GM12878 (cell line): ENCODE results near the gene CCDC51. TPM values are rescaled to one million over a fixed set of nuclear protein-coding genes. Genes with fewer than 3 reads are reported as not detected.

Experiments used
- ATAC-seq: fragments of 200-7000 bp; cut with Tn5 transposase; 3 replicates; pipeline ENCODE4 v1.9.1; 2020; ENCODE audit warnings: mild to moderate bottlenecking, moderate library complexity
- BruUV-seq: library from RNA; stranded (reverse); fragments of 400-500 nt; replicated peaks from 2 replicates; lab custom pipeline; 2021; lab: Mats Ljungman, UMichigan
- CTCF ChIA-PET: fragments of 300-600 bp; sonication (Branson Sonifier 250); formaldehyde crosslinking; extraction: SDS; loops from one replicate; lab custom pipeline; 2021; ENCODE audit warnings: inconsistent platforms; lab: Yijun Ruan, JAX
- POLR2A ChIA-PET: fragments of 350-600 bp; formaldehyde crosslinking; extraction: SDS; loops from one replicate; lab custom pipeline; 2021; ENCODE audit warnings: inconsistent platforms; lab: Charles Lee
- RAD21 ChIA-PET: fragments of 300-600 bp; sonication (Branson Sonifier 250); formaldehyde crosslinking; loops from one replicate; lab custom pipeline; 2023; ENCODE audit warnings: antibody characterized with exemption; ENCODE audit not compliant: unreplicated experiment; lab: Charles Lee
- SMC1A ChIA-PET: fragments of 300-600 bp; sonication (Branson Sonifier 250); formaldehyde crosslinking; loops from one replicate; lab custom pipeline; 2023; ENCODE audit not compliant: unreplicated experiment, uncharacterized antibody; lab: Charles Lee
- DNase-seq: peaks from one replicate; pipeline ENCODE4 v3.0.0-alpha.2; 2011; ENCODE audit warnings: low read depth, low spot score
- FAIRE-seq: peaks from 3 replicates; lab custom pipeline; 2011; peaks lifted over from hg19 to GRCh38; lab: Jason Lieb, UNC
- H2AFZ ChIP-seq: 2 replicates; pipeline ENCODE4 v1.6.0; 2011; ENCODE audit warnings: low read depth, low read length, control low read depth; ENCODE audit not compliant: control insufficient read depth
- H3K27ac ChIP-seq: 2 replicates; pipeline ENCODE4 v1.5.1; 2011; ENCODE audit warnings: control low read depth; ENCODE audit not compliant: control insufficient read depth, insufficient read depth
- H3K27me3 ChIP-seq, 2 experiments: replicated peaks in 1 of 2; 2 replicates each; pipeline versions ENCODE4 v1.6.0 to v1.6.1; 2011; ENCODE audit warnings: low read length in 1 of 2; ENCODE audit not compliant: control insufficient read depth in 2 of 2, insufficient read depth in 2 of 2
- H3K36me3 ChIP-seq, 2 experiments: 2 replicates each; pipeline ENCODE4 v1.5.1; 2011; ENCODE audit warnings: low read length in 1 of 2; ENCODE audit not compliant: control insufficient read depth in 2 of 2, insufficient read depth in 2 of 2
- H3K4me1 ChIP-seq: 2 replicates; pipeline ENCODE4 v1.6.1; 2011; ENCODE audit warnings: mild to moderate bottlenecking, low read length, moderate library complexity, mixed read lengths; ENCODE audit not compliant: control insufficient read depth, insufficient read depth
- H3K4me2 ChIP-seq: 2 replicates; pipeline ENCODE4 v1.6.0; 2011; ENCODE audit warnings: control low read depth; ENCODE audit not compliant: control insufficient read depth, insufficient read depth
- H3K4me3 ChIP-seq: fragments of 200-600 bp; sonication (generic); 2 replicates; pipeline ENCODE4 v1.5.1; 2016
- H3K79me2 ChIP-seq: 2 replicates; pipeline ENCODE4 v1.6.0; 2011; ENCODE audit warnings: low read length; ENCODE audit not compliant: control insufficient read depth, insufficient read depth
- H3K9ac ChIP-seq: 2 replicates; pipeline ENCODE4 v1.8.0; 2011; ENCODE audit warnings: low read length, control low read depth, mixed read lengths; ENCODE audit not compliant: control insufficient read depth, insufficient read depth
- H3K9me3 ChIP-seq: replicated peaks from 3 replicates; pipeline ENCODE4 v1.5.1; 2011; ENCODE audit warnings: mild to moderate bottlenecking, low read length; ENCODE audit not compliant: control insufficient read depth, insufficient read depth
- H4K20me1 ChIP-seq: 2 replicates; pipeline ENCODE4 v1.6.0; 2011; ENCODE audit not compliant: control insufficient read depth, insufficient read depth
- CBFB ChIP-seq: IDR thresholded peaks from 2 replicates; pipeline ENCODE4 v1.6.1; 2016; ENCODE audit warnings: antibody characterized with exemption, low read depth
- ESRRA ChIP-seq: IDR thresholded peaks from 2 replicates; pipeline ENCODE4 v1.6.1; 2012; ENCODE audit warnings: mild to moderate bottlenecking, low read length, improper control_type of control experiment
- EZH2 ChIP-seq: IDR thresholded peaks from 2 replicates; pipeline ENCODE4 v1.6.1; 2012; ENCODE audit warnings: low read depth, mild to moderate bottlenecking, control low read depth, inconsistent platforms, low read length, borderline replicate concordance; ENCODE audit not compliant: control insufficient read depth
- FOS ChIP-seq: IDR thresholded peaks from 3 replicates; pipeline ENCODE4 v1.6.1; 2011; ENCODE audit warnings: borderline replicate concordance; ENCODE audit not compliant: insufficient read length; ENCODE audit errors: extremely low read depth
- HDAC2 ChIP-seq: fragments of 200-600 bp; sonication (generic); IDR thresholded peaks from 2 replicates; pipeline ENCODE4 v1.6.1; 2017
- HDAC6 ChIP-seq: fragments of 200-600 bp; sonication (generic); IDR thresholded peaks from one replicate; pipeline ENCODE4 v1.8.0; 2017; ENCODE audit warnings: antibody characterized with exemption; ENCODE audit not compliant: unreplicated experiment
- IKZF1 ChIP-seq: fragments of 450-650 bp; conservative IDR thresholded peaks from 2 replicates; pipeline ENCODE4 v1.6.1; 2017; ENCODE audit warnings: antibody characterized with exemption, mild to moderate bottlenecking
- KDM1A ChIP-seq: fragments of 200-600 bp; sonication (generic); IDR thresholded peaks from 2 replicates; pipeline ENCODE4 v1.6.1; 2016; ENCODE audit warnings: borderline replicate concordance
- MEF2A ChIP-seq: IDR thresholded peaks from 2 replicates; pipeline ENCODE4 v1.6.1; 2011; ENCODE audit warnings: low read depth, mild to moderate bottlenecking, low read length, moderate library complexity; ENCODE audit not compliant: insufficient read depth
- PAX5 ChIP-seq: IDR thresholded peaks from 2 replicates; pipeline ENCODE4 v1.6.1; 2011; ENCODE audit warnings: low read depth, low read length, borderline replicate concordance
- POU2F2 ChIP-seq: IDR thresholded peaks from 3 replicates; pipeline ENCODE4 v1.6.1; 2011; ENCODE audit warnings: low read depth, mild to moderate bottlenecking, low read length, borderline replicate concordance
- RAD51 ChIP-seq: fragments of 450-650 bp; IDR thresholded peaks from 2 replicates; pipeline ENCODE4 v1.6.1; 2016; ENCODE audit warnings: moderate library complexity, mild to moderate bottlenecking, inconsistent platforms
- USF2 ChIP-seq: IDR thresholded peaks from 2 replicates; pipeline ENCODE4 v1.6.1; 2011; ENCODE audit warnings: low read depth, low read length, improper control_type of control experiment, borderline replicate concordance
- WRNIP1 ChIP-seq: IDR thresholded peaks from 2 replicates; pipeline ENCODE4 v1.6.1; 2011; ENCODE audit warnings: low read depth, low read length, improper control_type of control experiment, borderline replicate concordance
- YBX1 ChIP-seq: fragments of 450-650 bp; IDR thresholded peaks from 2 replicates; pipeline ENCODE4 v1.6.1; 2016; ENCODE audit warnings: antibody characterized with exemption
- YY1 ChIP-seq: IDR thresholded peaks from 2 replicates; pipeline ENCODE4 v1.6.1; 2011; ENCODE audit warnings: low read depth, mild to moderate bottlenecking, low read length
- ZNF592 ChIP-seq: fragments of 450-650 bp; IDR thresholded peaks from 2 replicates; pipeline ENCODE4 v1.6.1; 2017; ENCODE audit warnings: mild to moderate bottlenecking, moderate library complexity
- WGBS: methylation state at CpG from one replicate; pipeline ENCODE4 v1.1.6; 2016; ENCODE audit warnings: low lambda C conversion rate; ENCODE audit not compliant: insufficient replicate concordance, insufficient coverage; ENCODE audit errors: missing lambda C conversion rate; 5-methylcytosine and 5-hydroxymethylcytosine counted together
- in situ Hi-C: fragments of 300-500 bp; cut with MboI; formaldehyde crosslinking; loops from 9 replicates; pipeline ENCODE4 v1.14.3; 2018; ENCODE audit warnings: mixed read lengths
- intact Hi-C: fragments of 100-400 bp; cut with micrococcal nuclease; formaldehyde crosslinking; loops from one replicate; pipeline ENCODE4 v1.14.2; 2022; ENCODE audit not compliant: unreplicated experiment
- polyA plus RNA-seq, 11 experiments: library from polyadenylated mRNA; depleted of rRNA in 4 of 11; unstranded in 6 of 11; stranded (reverse) in 5 of 11; fragments of >200 nt; fragmentation: Nextera tagmentation in 4 of 11; fragmentation: Illumina TruSeq in 1 of 11; extraction: Ambion mirVana in 4 of 11; extraction: Trizol in 1 of 11; gene quantifications; 1 replicate in 1 of 11; 2 replicates in 10 of 11; pipeline versions ENCODE4 v1.2.1 to v1.2.3, GENCODE V29; 2011 to 2016; ENCODE audit warnings: inconsistent platforms in 2 of 11, missing spikeins in 2 of 11, low read depth in 1 of 11
- total RNA-seq, 4 experiments: library from RNA; depleted of rRNA in 3 of 4; stranded (reverse); fragments of >200 nt in 3 of 4; fragmentation: Illumina TruSeq in 1 of 4; extraction: Trizol in 1 of 4; gene quantifications; 2 replicates each; pipeline versions ENCODE4 v1.2.1 to v1.2.3, GENCODE V29; 2013 to 2021
- TF ChIP-seq, protein P1 (sequence below): IDR thresholded peaks from 2 replicates; pipeline ENCODE4 v1.6.1; 2011; ENCODE audit warnings: borderline replicate concordance, low read depth, mild to moderate bottlenecking, moderate library complexity, mixed read lengths, low read length; ENCODE audit not compliant: insufficient read depth; ENCODE audit errors: extremely low read length

The CCDC51 gene
- total and polyA plus RNA-seq, 10 of the 15 experiments (the other 5 are each of a cell fraction or from before 2014, with no cell fraction given), result 10.6 to 54.9 (median 28.5) TPM

DNA sequence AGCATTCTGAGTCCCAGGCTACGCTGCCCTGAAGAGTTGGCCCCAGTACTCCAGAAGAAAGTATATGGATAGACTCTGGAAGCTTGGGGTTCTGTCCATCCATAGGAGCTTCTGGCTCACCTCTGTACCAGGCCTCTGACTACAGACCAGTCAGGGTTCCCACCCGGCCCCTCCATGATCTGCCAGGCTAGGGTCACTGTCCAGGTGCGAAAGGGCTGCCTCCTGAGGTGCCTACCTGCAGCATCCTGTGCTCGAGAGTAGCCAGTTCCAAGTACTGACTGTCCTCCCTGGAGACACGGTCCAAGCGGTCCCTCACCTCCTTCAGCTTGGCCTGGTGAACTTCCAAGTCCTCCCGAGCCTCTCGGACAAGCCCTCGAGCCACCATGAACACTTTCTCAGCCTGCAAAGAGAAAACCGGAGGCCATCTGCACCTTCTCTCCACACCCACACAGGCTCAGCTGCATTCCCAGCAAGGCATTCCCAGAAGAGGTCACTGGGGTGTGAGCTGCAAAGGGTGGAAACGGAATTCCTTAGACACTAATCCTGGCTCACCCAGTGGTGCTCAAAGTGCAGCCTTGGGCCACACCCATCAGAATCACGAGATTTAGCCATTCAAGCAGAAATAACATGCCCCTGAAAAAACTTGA, 6.3 kb downstream of the CCDC51 start:
- peaks cover 2 to 16% of the 10 kb centered on the region in 2 experiments; a peak in 2 of 4 replicates for H3K36me3 ChIP-seq
- H4K20me1 ChIP-seq, result no peaks in the 10 kb centered on the region
- no TSS peak for BruUV-seq
- DNase-seq (no peak), FAIRE-seq (no peak), ATAC-seq (no peak)
- peak overlapping the region; percentile 54 for H3K27ac ChIP-seq
- WGBS, result 89% methylated on average over 12 of the region's 12 CpGs
- ChIA-PET RAD21 (interaction anchor here (1.1 to 2.7 kb wide), 2 partner anchors 32 to 125 kb away, joined by 4 to 28 read pairs; no protein-coding TSS in a partner anchor), SMC1A (interaction anchor here (0.9 to 11.5 kb wide), 5 partner anchors 32 to 203 kb away, joined by 3 to 287 read pairs (median 3); no protein-coding TSS in a partner anchor), POLR2A (no interaction called here), CTCF (interaction anchor here (0.5 to 12.5 kb wide), 10 partner anchors 25 to 527 kb away, joined by 3 to 757 read pairs (median 20); partner anchors contain the start of genes CAMP and PFKFB4)
- H3K27me3 ChIP-seq, result no peaks in the 10 kb centered on the region
- no peak overlapping the region for H3K4me2 ChIP-seq
- H3K4me3 ChIP-seq, result no peak overlapping the region
- peaks cover 25% of the 10 kb centered on the region for H3K4me1 ChIP-seq
- no peak overlapping the region for H3K9ac ChIP-seq
- in situ Hi-C loops, result no loop called here
- H3K79me2 ChIP-seq, result peaks cover under 1% of the 10 kb centered on the region
- H3K9me3 ChIP-seq, result no peaks in the 10 kb centered on the region
- intact Hi-C loops, result no loop called here
- H2AFZ ChIP-seq, result no peak overlapping the region
- TF ChIP-seq YBX1 (no peak), EZH2 (no peak), YY1 (no peak), CBFB (no peak), RAD51 (no peak), ESRRA (no peak), WRNIP1 (no peak), HDAC6 (no peak), USF2 (no peak), MEF2A (no peak), FOS (no peak), KDM1A (no peak), ZNF592 (no peak), POU2F2 (no peak), PAX5 (no peak), IKZF1 (no peak), HDAC2 (no peak)
- TF ChIP-seq, protein P1, sequence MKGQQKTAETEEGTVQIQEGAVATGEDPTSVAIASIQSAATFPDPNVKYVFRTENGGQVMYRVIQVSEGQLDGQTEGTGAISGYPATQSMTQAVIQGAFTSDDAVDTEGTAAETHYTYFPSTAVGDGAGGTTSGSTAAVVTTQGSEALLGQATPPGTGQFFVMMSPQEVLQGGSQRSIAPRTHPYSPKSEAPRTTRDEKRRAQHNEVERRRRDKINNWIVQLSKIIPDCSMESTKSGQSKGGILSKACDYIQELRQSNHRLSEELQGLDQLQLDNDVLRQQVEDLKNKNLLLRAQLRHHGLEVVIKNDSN, result no peak
